HG03196 (cell line): Measurements from ENCODE around the gene SPPL2C.

Source experiments
- ATAC-seq: cut with Tn5 transposase; IDR thresholded peaks from one replicate; pipeline ENCODE4 v1.9.1; 2021; ENCODE audit not compliant: unreplicated experiment

The SPPL2C gene

GRCh38 chr17:45844695-45845375 is at the start of gene SPPL2C:
Gene SPPL2C (plus strand): TSS chr17:45844881. CDS start chr17:45844907, 26 bp downstream.
- no peak for ATAC-seq

DNA sequence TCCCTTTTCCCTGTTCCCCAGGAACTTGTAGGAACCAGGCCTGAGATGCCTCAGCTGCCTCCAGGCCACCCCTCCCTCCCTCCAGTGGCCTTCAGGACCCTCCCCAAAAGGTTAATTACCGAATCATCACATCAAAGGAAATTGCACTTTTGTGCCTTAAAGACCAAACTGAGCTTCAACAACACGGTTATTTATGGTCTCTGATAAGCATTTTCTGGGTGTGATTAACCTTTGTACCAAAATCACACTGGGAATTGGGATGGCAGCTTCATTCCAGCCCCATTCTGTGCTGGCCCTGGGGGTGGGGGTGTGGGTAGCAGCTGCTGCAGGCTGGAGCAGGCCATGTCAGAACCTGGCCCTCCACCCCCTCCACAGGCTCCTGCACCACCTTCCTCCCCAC is 43.9 kb upstream of the SPPL2C start:
- ATAC-seq = no peak

GRCh38 chr17:45801421-45801820 is 43.3 kb upstream of the SPPL2C start:
- no peak for ATAC-seq

DNA sequence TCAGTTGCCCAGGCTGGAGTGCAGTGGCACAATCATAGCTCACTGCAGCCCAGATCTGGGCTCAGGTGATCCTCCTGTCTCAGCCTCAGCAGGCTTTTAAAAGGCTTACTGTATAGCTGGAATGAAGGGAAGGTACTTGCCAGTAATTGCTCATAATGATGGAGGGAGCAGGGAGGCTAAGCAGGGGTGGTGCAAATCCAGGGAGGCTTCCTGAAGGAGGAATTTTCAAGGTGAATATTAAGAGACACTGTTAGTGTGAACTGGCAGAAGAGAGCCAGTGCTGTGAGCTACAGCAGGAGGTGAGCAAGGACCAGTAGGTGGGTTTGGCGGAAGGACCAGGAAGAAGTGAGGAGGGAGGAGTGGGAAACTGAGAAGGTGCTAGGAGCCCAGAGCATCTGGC is 35.8 kb upstream of the SPPL2C start:
- ATAC-seq = no peak

- ATAC-seq = no peak
These were observed 35.2 kb upstream of the SPPL2C start for GRCh38 chr17:45809499-45809898.

GRCh38 chr17:45812102-45812501 is 32.6 kb upstream of the SPPL2C start:
- no peak for ATAC-seq

DNA sequence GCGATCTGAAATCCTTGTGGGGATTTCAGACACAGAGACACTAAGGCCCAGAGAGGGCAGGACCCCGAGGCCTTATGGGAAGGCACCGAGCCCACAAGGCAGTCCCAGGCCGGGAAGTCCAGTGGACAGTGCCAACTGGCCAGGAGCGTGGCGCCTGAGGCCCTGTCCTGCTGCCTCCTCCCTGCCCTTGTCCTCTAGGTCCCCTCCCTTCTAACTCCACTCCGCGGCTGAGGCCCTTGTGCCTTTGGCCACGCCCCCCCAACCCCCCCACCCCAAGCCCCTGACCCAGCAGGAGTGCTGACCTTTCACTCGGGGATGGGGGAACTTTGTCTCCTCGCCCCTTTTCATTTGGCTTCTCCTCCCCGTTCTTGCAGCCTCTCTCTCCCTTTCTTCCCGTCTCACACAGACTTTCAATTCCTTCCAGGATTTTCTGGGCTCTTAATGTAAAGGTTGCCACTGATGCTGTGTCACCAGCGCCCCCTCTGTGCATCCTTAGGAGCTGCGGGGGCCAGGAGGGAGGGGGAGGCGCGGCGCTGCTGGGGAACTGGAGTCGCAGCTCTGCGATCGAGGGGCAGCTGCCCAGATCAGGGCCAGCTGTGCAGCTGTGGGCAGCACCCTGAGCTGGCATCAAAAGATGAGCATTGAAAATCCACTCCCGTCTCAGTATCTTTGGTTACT is 31.5 kb upstream of the SPPL2C start:
- ATAC-seq = no peak

GRCh38 chr17:45814622-45815606 is 29.8 kb upstream of the SPPL2C start:
- no peak for ATAC-seq

GRCh38 chr17:45815752-45816151 is 28.9 kb upstream of the SPPL2C start:
- ATAC-seq = no peak

DNA sequence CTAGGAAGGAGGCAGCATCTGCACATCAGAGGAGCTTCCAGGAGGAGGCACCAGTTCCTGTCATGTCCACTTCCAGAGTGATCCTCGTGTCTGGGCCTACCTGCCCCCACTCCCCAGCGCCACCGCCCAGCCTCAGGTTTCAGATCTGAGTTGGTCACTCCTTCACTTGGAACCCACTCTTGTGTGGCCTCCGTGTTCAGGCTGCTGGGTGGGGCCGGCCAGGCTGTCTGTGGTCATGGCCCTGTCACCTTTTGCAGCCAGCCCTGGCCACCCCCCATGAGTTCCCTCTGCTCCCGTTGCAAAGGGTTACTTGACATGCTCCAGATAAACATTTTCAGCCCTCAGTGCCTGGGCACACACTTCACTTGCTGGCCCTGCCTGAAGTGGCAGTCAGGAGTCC is 26.6 kb upstream of the SPPL2C start:
- ATAC-seq = no peak

GRCh38 chr17:45818699-45819098 is 26.0 kb upstream of the SPPL2C start:
- ATAC-seq = no peak

GRCh38 chr17:45819632-45820031 is 25.0 kb upstream of the SPPL2C start:
- no peak for ATAC-seq

- ATAC-seq = no peak
These were observed 24.5 kb upstream of the SPPL2C start for GRCh38 chr17:45820052-45820780.

DNA sequence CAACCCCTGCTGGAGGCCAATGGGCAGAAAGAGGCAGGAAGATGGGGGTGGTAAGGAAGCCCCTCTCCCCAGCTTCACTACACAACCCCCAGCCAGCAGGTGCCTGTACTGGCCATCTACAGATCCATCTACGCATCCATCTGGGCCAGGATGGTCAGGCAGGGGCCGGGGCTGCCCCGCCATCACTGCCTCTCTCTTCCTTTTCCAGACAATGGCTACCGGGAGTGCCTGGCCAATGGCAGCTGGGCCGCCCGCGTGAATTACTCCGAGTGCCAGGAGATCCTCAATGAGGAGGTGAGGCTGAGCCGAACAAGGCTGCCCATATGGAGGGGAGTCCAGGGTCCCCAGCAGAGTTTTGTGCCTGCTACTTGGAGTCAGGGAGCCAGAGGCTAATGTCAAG is 23.5 kb upstream of the SPPL2C start:
- no peak for ATAC-seq

- ATAC-seq = no peak
These were observed 21.1 kb upstream of the SPPL2C start for GRCh38 chr17:45823598-45823997.

DNA sequence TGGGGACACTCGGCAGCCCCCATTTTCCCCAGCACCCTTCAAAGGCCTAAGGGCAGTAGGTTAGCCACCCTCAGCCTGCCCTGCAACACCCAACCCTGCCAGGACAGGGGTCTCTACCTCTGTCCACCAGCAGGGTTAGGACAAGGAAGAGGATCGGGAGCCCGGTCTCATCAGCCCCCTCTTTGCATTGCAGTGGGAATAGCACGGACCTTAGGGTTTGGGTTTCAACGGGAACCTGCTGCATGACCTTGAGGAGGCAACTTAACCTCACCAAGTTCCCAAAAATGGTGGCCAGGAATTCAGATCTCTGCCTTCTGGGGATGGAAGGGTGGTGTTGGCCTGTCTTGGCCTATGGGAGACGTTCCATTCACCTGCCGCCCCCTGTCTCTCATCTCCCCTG is 20.2 kb upstream of the SPPL2C start:
- ATAC-seq = no peak

- ATAC-seq = no peak
These were observed 19.7 kb upstream of the SPPL2C start for GRCh38 chr17:45824901-45825492.

DNA sequence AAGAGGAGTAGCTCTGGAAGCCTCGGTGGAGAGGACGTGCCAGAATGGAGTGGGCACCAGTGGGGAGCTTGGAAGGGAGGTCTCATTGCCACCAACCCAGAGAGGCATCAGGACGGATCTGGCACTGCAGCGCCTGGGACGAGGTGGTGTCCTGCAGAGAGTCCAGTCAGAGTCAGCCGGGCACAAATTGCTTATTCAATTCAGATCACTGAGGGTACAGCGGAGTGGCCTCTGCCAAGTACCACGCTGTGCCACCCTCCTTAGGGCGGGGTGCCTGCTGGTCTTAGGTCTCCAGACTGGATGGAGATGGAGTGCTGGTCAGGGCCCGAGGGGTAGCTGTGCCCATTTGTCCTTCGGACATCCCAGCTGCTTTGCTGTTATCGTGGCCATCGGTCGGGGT is 18.9 kb upstream of the SPPL2C start:
- ATAC-seq = no peak

DNA sequence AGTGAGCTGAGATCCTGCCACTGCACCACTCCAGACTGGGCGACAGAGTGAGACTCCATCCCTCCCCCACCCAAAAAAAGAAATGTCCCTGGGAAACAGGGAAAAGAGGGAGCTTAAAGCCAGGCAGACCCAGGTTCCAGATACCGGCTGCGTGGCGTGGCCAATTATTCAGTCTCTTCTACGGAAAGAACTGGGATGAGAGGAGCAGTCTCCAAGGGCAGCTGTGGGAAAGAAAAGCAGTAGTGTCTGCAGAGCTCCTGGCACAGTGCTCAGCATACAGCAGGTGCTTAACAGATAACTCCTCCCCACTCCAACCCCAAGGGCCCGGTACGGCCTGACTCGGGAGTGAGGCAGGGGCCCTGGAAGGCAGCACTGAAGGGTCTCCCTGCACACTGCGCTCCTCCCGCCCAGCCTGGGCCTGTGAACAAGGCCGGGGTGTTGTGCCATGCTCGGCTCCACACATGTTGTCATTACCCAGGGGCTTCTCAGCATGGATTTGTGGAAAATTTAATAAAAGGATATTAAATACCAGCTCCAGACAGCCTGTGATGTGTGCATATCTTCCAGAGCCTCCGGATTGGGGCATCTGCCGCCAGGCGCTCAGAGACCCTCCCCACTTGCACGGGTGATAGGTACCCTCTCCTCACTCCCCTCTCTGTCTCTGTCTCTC is 17.6 kb upstream of the SPPL2C start:
- ATAC-seq = no peak

DNA sequence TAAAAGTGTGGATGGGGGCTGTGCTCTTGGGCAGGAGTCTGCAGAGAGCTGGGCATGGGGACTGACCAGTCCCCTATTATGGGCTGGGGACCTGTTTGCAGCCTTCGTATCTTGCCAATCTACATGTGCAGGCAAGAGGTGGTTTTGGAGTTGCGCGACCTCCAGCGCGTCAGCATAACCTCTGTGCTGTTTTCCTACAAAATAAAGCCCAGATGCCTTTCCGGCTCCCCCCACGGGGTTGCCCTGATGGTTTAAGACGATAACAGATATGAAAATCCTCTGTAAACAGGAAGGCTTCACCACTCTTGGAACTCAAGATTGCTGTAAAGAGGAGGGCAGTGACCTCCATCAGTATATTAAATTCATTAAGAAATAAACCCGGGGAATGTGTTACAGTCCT is 16.5 kb upstream of the SPPL2C start:
- no peak for ATAC-seq
